A549 (cell line): ENCODE measurements around the gene ZFHX3. TPM values are rescaled to one million over a fixed set of nuclear protein-coding genes. Genes with fewer than 3 reads are reported as not detected.

Experiments
- ATAC-seq, 2 experiments: fragments of 200-7000 bp in 1 of 2; fragments of >200 bp in 1 of 2; cut with Nextera tagmentation in 1 of 2; cut with Tn5 transposase in 1 of 2; 3 replicates each; pipeline versions ENCODE4 v1.8.0 to v1.9.1; 2018 to 2020; ENCODE audit warnings: mild to moderate bottlenecking in 1 of 2, moderate library complexity in 1 of 2
- CTCF ChIA-PET: fragments of 300-600 bp; sonication (Branson Sonifier 250); formaldehyde crosslinking; extraction: SDS; loops from one replicate; lab custom pipeline; 2021; ENCODE audit warnings: antibody characterized with exemption, inconsistent platforms; lab: Yijun Ruan, JAX
- POLR2A ChIA-PET: fragments of 350-600 bp; formaldehyde crosslinking; extraction: SDS; loops from one replicate; lab custom pipeline; 2021; ENCODE audit warnings: antibody characterized with exemption, inconsistent platforms; lab: Yijun Ruan, JAX
- DNase-seq, 2 experiments: peaks; one replicate each; pipeline versions ENCODE4 v3.0.0 to v3.0.0-alpha.2; 2011 to 2016; ENCODE audit warnings: low read depth in 1 of 2, low spot score in 1 of 2
- FAIRE-seq: peaks from 2 replicates; lab custom pipeline; 2011; peaks lifted over from hg19 to GRCh38; lab: Jason Lieb, UNC
- H3K27ac ChIP-seq, 2 experiments: fragments of >200 bp; sonication (Bioruptor Twin); formaldehyde crosslinking; 3 replicates each; pipeline ENCODE4 v1.5.1; 2016 to 2017
- H3K4me1 ChIP-seq: fragments of >200 bp; sonication (Bioruptor Twin); formaldehyde crosslinking; 3 replicates; pipeline ENCODE4 v1.6.1; 2016
- H3K4me2 ChIP-seq: fragments of >200 bp; sonication (Bioruptor Twin); formaldehyde crosslinking; 3 replicates; pipeline ENCODE4 v1.6.1; 2016
- H3K4me3 ChIP-seq: fragments of >200 bp; sonication (Bioruptor Twin); formaldehyde crosslinking; 3 replicates; pipeline ENCODE4 v1.5.1; 2016
- H3K9me3 ChIP-seq: fragments of >200 bp; sonication (Bioruptor Twin); formaldehyde crosslinking; 3 replicates; pipeline ENCODE4 v1.6.1; 2016
- ATOH8 ChIP-seq: fragments of 250-450 bp; sonication (Bioruptor Pico); IDR thresholded peaks from 2 replicates; pipeline ENCODE4 v1.5.0; 2020; ENCODE audit warnings: low read depth, mild to moderate bottlenecking, moderate library complexity
- BCL3 ChIP-seq: fragments of >200 bp; sonication (Bioruptor Twin); formaldehyde crosslinking; IDR thresholded peaks from 3 replicates; pipeline ENCODE4 v1.6.1; 2016
- BHLHE40 ChIP-seq: IDR thresholded peaks from 2 replicates; pipeline ENCODE4 v1.6.1; 2012; ENCODE audit warnings: low read depth, low read length, inconsistent platforms
- CBX8 ChIP-seq: fragments of 200-600 bp; sonication (generic); IDR thresholded peaks from 2 replicates; pipeline ENCODE4 v1.6.1; 2016
- CHD2 ChIP-seq: fragments of 150-350 bp; IDR thresholded peaks from 2 replicates; pipeline ENCODE4 v1.6.1; 2014; ENCODE audit warnings: low read length; ENCODE audit not compliant: partially characterized antibody
- E2F6 ChIP-seq: IDR thresholded peaks from 2 replicates; pipeline ENCODE4 v1.6.1; 2012; ENCODE audit warnings: low read depth, borderline replicate concordance
- EHMT2 ChIP-seq: fragments of 200-600 bp; sonication (generic); IDR thresholded peaks from 2 replicates; pipeline ENCODE4 v1.6.1; 2016; ENCODE audit warnings: antibody characterized with exemption, low read depth, mild to moderate bottlenecking, moderate library complexity
- EP300 ChIP-seq, 2 experiments: fragments of >200 bp; sonication (Bioruptor Twin); formaldehyde crosslinking; IDR thresholded peaks; 2 replicates in 1 of 2; 3 replicates in 1 of 2; pipeline ENCODE4 v1.6.1; 2016 to 2017
- FOSB ChIP-seq: fragments of 250-450 bp; sonication (Bioruptor Pico); IDR thresholded peaks from 2 replicates; pipeline ENCODE4 v1.5.0; 2020; ENCODE audit warnings: mild to moderate bottlenecking, moderate library complexity
- FOSL2 ChIP-seq, 2 experiments: fragments of 450-650 bp in 1 of 2; fragments of >200 bp in 1 of 2; sonication (Bioruptor Twin) in 1 of 2; formaldehyde crosslinking; IDR thresholded peaks; 2 replicates each; pipeline versions ENCODE4 v1.5.0 to v1.6.1; 2016 to 2020; ENCODE audit warnings: mild to moderate bottlenecking in 1 of 2, moderate library complexity in 1 of 2
- FOXS1 ChIP-seq: fragments of 250-450 bp; sonication (Bioruptor Pico); IDR thresholded peaks from 2 replicates; pipeline ENCODE4 v1.5.0; 2020; ENCODE audit warnings: mild to moderate bottlenecking, moderate library complexity
- GATA3 ChIP-seq: IDR thresholded peaks from 2 replicates; pipeline ENCODE4 v1.6.1; 2012; ENCODE audit warnings: borderline replicate concordance
- HES2 ChIP-seq: fragments of >200 bp; sonication (Bioruptor Twin); formaldehyde crosslinking; IDR thresholded peaks from 2 replicates; pipeline ENCODE4 v1.6.1; 2016
- HOXA7 ChIP-seq: fragments of 250-450 bp; sonication (Bioruptor Pico); IDR thresholded peaks from 2 replicates; pipeline ENCODE4 v1.5.0; 2020; ENCODE audit warnings: mild to moderate bottlenecking, moderate library complexity
- HOXB13 ChIP-seq: fragments of 250-450 bp; sonication (Bioruptor Pico); IDR thresholded peaks from 2 replicates; pipeline ENCODE4 v1.5.0; 2020; ENCODE audit warnings: low read depth, mild to moderate bottlenecking, moderate library complexity
- HOXB5 ChIP-seq: fragments of 250-450 bp; sonication (Bioruptor Pico); IDR thresholded peaks from 2 replicates; pipeline ENCODE4 v1.5.0; 2020; ENCODE audit warnings: mild to moderate bottlenecking, moderate library complexity
- JUN ChIP-seq, 2 experiments: fragments of >200 bp; sonication (Bioruptor Twin); formaldehyde crosslinking; IDR thresholded peaks; 2 replicates in 1 of 2; 3 replicates in 1 of 2; pipeline ENCODE4 v1.6.1; 2016 to 2017
- JUNB ChIP-seq: fragments of >200 bp; sonication (Bioruptor Twin); formaldehyde crosslinking; IDR thresholded peaks from 2 replicates; pipeline ENCODE4 v1.6.1; 2016
- MAFK ChIP-seq: fragments of 450-650 bp; IDR thresholded peaks from 2 replicates; pipeline ENCODE4 v1.6.1; 2014; ENCODE audit not compliant: partially characterized antibody
- NPAS2 ChIP-seq: fragments of 250-450 bp; sonication (Bioruptor Pico); IDR thresholded peaks from 2 replicates; pipeline ENCODE4 v1.8.0; 2022; ENCODE audit warnings: mild to moderate bottlenecking, moderate library complexity, borderline replicate concordance
- NR3C1 ChIP-seq: fragments of >200 bp; sonication (Bioruptor Twin); formaldehyde crosslinking; IDR thresholded peaks from 3 replicates; pipeline ENCODE4 v1.6.1; 2017
- PBX3 ChIP-seq: IDR thresholded peaks from 2 replicates; pipeline ENCODE4 v1.6.1; 2012
- POLR2AphosphoS2 ChIP-seq: conservative IDR thresholded peaks from 2 replicates; pipeline ENCODE4 v1.6.1; 2012; ENCODE audit warnings: low read length, improper control_type of control experiment, inconsistent platforms
- RAD21 ChIP-seq, 2 experiments: fragments of >200 bp in 1 of 2; sonication (Bioruptor Twin) in 1 of 2; formaldehyde crosslinking in 1 of 2; IDR thresholded peaks in 1 of 2; conservative IDR thresholded peaks in 1 of 2; 2 replicates in 1 of 2; 3 replicates in 1 of 2; pipeline ENCODE4 v1.6.1; 2012 to 2018; ENCODE audit warnings: inconsistent platforms in 1 of 2
- REST ChIP-seq: fragments of 200-600 bp; sonication (generic); IDR thresholded peaks from 2 replicates; pipeline ENCODE4 v1.6.1; 2016; ENCODE audit warnings: antibody characterized with exemption, mild to moderate bottlenecking, moderate library complexity
- RFX5 ChIP-seq: fragments of 450-650 bp; IDR thresholded peaks from 2 replicates; pipeline ENCODE4 v1.7.1; 2014; ENCODE audit warnings: antibody characterized with exemption, mild to moderate bottlenecking, moderate library complexity
- SREBF2 ChIP-seq: fragments of 450-650 bp; IDR thresholded peaks from 2 replicates; pipeline ENCODE4 v1.6.1; 2014; ENCODE audit warnings: mild to moderate bottlenecking, moderate library complexity
- TFCP2L1 ChIP-seq: fragments of 250-450 bp; sonication (Bioruptor Pico); IDR thresholded peaks from 2 replicates; pipeline ENCODE4 v1.5.0; 2021; ENCODE audit warnings: mild to moderate bottlenecking
- TP53 ChIP-seq: fragments of 250-450 bp; sonication (Bioruptor Pico); IDR thresholded peaks from 2 replicates; pipeline ENCODE4 v1.5.0; 2021; ENCODE audit warnings: mild to moderate bottlenecking, moderate library complexity
- USF2 ChIP-seq: fragments of 450-650 bp; IDR thresholded peaks from 2 replicates; pipeline ENCODE4 v1.6.1; 2014; ENCODE audit warnings: antibody characterized with exemption
- ZFP36 ChIP-seq: fragments of 450-650 bp; IDR thresholded peaks from 2 replicates; pipeline ENCODE4 v1.6.1; 2014; ENCODE audit warnings: borderline replicate concordance; ENCODE audit not compliant: partially characterized antibody
- WGBS: methylation state at CpG from one replicate; pipeline ENCODE4 v1.1.6; 2017; ENCODE audit errors: missing lambda C conversion rate; 5-methylcytosine and 5-hydroxymethylcytosine counted together
- polyA plus RNA-seq, 4 experiments: library from polyadenylated mRNA; depleted of rRNA in 3 of 4; stranded (reverse); fragments of >200 nt; fragmentation: RNase III in 1 of 4; extraction: RNeasy Plus Mini Kit Qiagen cat#74134 plus additional on column Dnase treatment in 1 of 4; gene quantifications; 2 replicates in 3 of 4; 3 replicates in 1 of 4; pipeline ENCODE4 v1.2.3, GENCODE V29; 2011 to 2017

ZFHX3 gene
- polyA plus RNA-seq, 2 of the 4 experiments (the other 2 are of a cell fraction): 3.9 to 6.5 TPM

- peaks cover 61% of the 10 kb centered on the region for H3K4me1 ChIP-seq
- peak; percentile 54 to 72 for ATAC-seq
- TF ChIP-seq ATOH8 (CRISPR knock-in tag) (peak; percentile 80; the same call in 1 of the 2 replicates), BCL3 (no peak; the same call in 2 of the 3 replicates), JUN (IDR thresholded peaks at IDR 0.05) (peak; percentile 63 to 74), EP300 (IDR thresholded peaks at IDR 0.05) (peak; percentile 27 to 50; a peak in 2 of 5 replicates), FOSB (0 out of 2 replicates have a peak, but pooled peaks have one; percentile 37), NPAS2 (no peak), RAD21 (conservative IDR thresholded peaks at IDR 0.05 in 1 of 2, IDR thresholded peaks at IDR 0.05 in 1 of 2) (peak; percentile 28 to 32; a peak in 4 of 5 replicates), HOXB13 (CRISPR knock-in tag) (peak; percentile 71; the same call in 1 of the 2 replicates), ZFP36 (no peak), GATA3 (peak; percentile 69), CBX8 (no peak), FOXS1 (CRISPR knock-in tag) (no peak), JUNB (peak; percentile 75), NR3C1 (no peak), HOXA7 (CRISPR knock-in tag) (no peak), REST (no peak), HOXB5 (CRISPR knock-in tag) (0 out of 2 replicates have a peak, but pooled peaks have one; percentile 58), POLR2AphosphoS2 (no peak), RFX5 (no peak), TP53 (CRISPR knock-in tag) (no peak; the same call in none of the 2 replicates), PBX3 (peak; percentile 39; the same call in 1 of the 2 replicates), E2F6 (no peak), HES2 (no peak), FOSL2 (IDR thresholded peaks at IDR 0.05) (peak; percentile 77; the same call in 1 of the 2 replicates), FOSL2 (CRISPR knock-in tag; IDR thresholded peaks at IDR 0.05) (peak; percentile 95), TFCP2L1 (CRISPR knock-in tag) (no peak), SREBF2 (no peak), CHD2 (no peak), USF2 (no peak), BHLHE40 (no peak), MAFK (peak; percentile 49), EHMT2 (no peak)
These were observed 5.6 kb upstream of the ZFHX3 start for GRCh38 chr16:73053364-73054124.

More at GRCh38 chr16:73053364-73054124, 5.6 kb upstream of the ZFHX3 start:
- Histone ChIP-seq H3K27ac (peak overlapping the region; percentile 99), H3K9me3 (no peaks in the 10 kb centered on the region), H3K4me3 (peak overlapping the region; percentile 84), H3K4me2 (peak overlapping the region; percentile 99)
- DNase-seq (peak; percentile 78 to 94), FAIRE-seq (no peak)
- POLR2A ChIA-PET: interaction anchor here (0.7 to 7.8 kb wide), 8 partner anchors 9 to 387 kb away, joined by 3 to 63 read pairs (median 3); no protein-coding TSS in a partner anchor
- CTCF ChIA-PET: interaction anchor here (0.5 to 1.8 kb wide), 10 partner anchors 10 to 216 kb away, joined by 3 to 5 read pairs (median 3); no protein-coding TSS in a partner anchor
- WGBS: 0% methylated on average over 16 of the region's 16 CpGs
